IMR-90 (cell line): ENCODE results near the gene PIGZ. TPM values are rescaled to one million over a fixed set of nuclear protein-coding genes. Genes with fewer than 3 reads are reported as not detected.

Experiments
- ATAC-seq: fragments of 200-7000 bp; cut with Tn5 transposase; 2 replicates; pipeline ENCODE4 v1.9.1; 2020; ENCODE audit warnings: low read depth, mild to moderate bottlenecking, moderate library complexity
- BruUV-seq: library from RNA; stranded (reverse); fragments of 400-500 nt; replicated peaks from 2 replicates; lab custom pipeline; 2021; lab: Mats Ljungman, UMichigan
- CTCF ChIA-PET: fragments of 300-600 bp; formaldehyde crosslinking; extraction: SDS; loops from one replicate; lab custom pipeline; 2021; ENCODE audit warnings: antibody characterized with exemption; lab: Yijun Ruan, JAX
- POLR2A ChIA-PET: fragments of 300-600 bp; sonication (Branson Sonifier 250); formaldehyde crosslinking; loops from one replicate; lab custom pipeline; 2022; ENCODE audit warnings: antibody characterized with exemption; ENCODE audit not compliant: unreplicated experiment; lab: Charles Lee
- DNase-seq: peaks from one replicate; pipeline ENCODE4 v3.0.0; 2013
- H2AFZ ChIP-seq: replicated peaks from 2 replicates; pipeline ENCODE3; 2013; ENCODE audit warnings: low read length, mild to moderate bottlenecking; ENCODE audit not compliant: poor library complexity
- H2AK5ac ChIP-seq: 2 replicates; pipeline ENCODE4 v1.6.1; 2013; ENCODE audit warnings: low read depth, low read length, inconsistent platforms
- H2AK9ac ChIP-seq: replicated peaks from 2 replicates; pipeline ENCODE3; 2013; ENCODE audit warnings: mild to moderate bottlenecking, low read depth, low read length, moderate library complexity; ENCODE audit not compliant: poor library complexity
- H2BK120ac ChIP-seq: 2 replicates; pipeline ENCODE4 v1.6.1; 2013; ENCODE audit warnings: low read depth, low read length, inconsistent platforms
- H2BK15ac ChIP-seq: 3 replicates; pipeline ENCODE4 v1.6.1; 2013; ENCODE audit warnings: low read depth, low read length, inconsistent platforms
- H2BK20ac ChIP-seq: 2 replicates; pipeline ENCODE4 v1.6.1; 2013; ENCODE audit warnings: low read depth, mild to moderate bottlenecking, inconsistent platforms, low read length, moderate library complexity
- H2BK5ac ChIP-seq: 2 replicates; pipeline ENCODE4 v1.6.1; 2013; ENCODE audit warnings: mild to moderate bottlenecking, low read depth, low read length, inconsistent platforms; ENCODE audit not compliant: poor library complexity, severe bottlenecking
- H3K14ac ChIP-seq: replicated peaks from 2 replicates; pipeline ENCODE4 v1.6.1; 2013; ENCODE audit warnings: low read depth, low read length, inconsistent platforms
- H3K18ac ChIP-seq: 2 replicates; pipeline ENCODE4 v1.6.1; 2013; ENCODE audit warnings: low read depth, low read length, control low read depth
- H3K23ac ChIP-seq: 2 replicates; pipeline ENCODE4 v1.6.1; 2013; ENCODE audit warnings: low read depth, low read length, inconsistent platforms
- H3K27ac ChIP-seq: 2 replicates; pipeline ENCODE4 v1.5.1; 2013; ENCODE audit warnings: mild to moderate bottlenecking, control low read depth, low read length; ENCODE audit not compliant: insufficient read depth
- H3K27me3 ChIP-seq: 2 replicates; pipeline ENCODE4 v1.6.1; 2013; ENCODE audit warnings: low read length; ENCODE audit not compliant: control insufficient read depth, insufficient read depth
- H3K36me3 ChIP-seq: 2 replicates; pipeline ENCODE4 v1.6.1; 2013; ENCODE audit warnings: low read length, mixed read lengths; ENCODE audit not compliant: control insufficient read depth, insufficient read depth
- H3K4ac ChIP-seq: 2 replicates; pipeline ENCODE4 v1.6.1; 2013; ENCODE audit warnings: low read depth, low read length, inconsistent platforms
- H3K4me1 ChIP-seq: 2 replicates; pipeline ENCODE4 v1.6.1; 2013; ENCODE audit warnings: low read length, mixed read lengths; ENCODE audit not compliant: control insufficient read depth, insufficient read depth
- H3K4me2 ChIP-seq: 2 replicates; pipeline ENCODE4 v1.6.1; 2013; ENCODE audit warnings: low read depth, mild to moderate bottlenecking, control low read depth, low read length, moderate library complexity
- H3K4me3 ChIP-seq: 2 replicates; pipeline ENCODE4 v1.5.1; 2013; ENCODE audit warnings: low read depth, mild to moderate bottlenecking, control low read depth, low read length, moderate library complexity; ENCODE audit not compliant: insufficient read depth
- H3K56ac ChIP-seq: 2 replicates; pipeline ENCODE4 v1.6.1; 2013; ENCODE audit warnings: low read length, inconsistent platforms; ENCODE audit not compliant: insufficient read depth; ENCODE audit errors: extremely low read depth
- H3K79me1 ChIP-seq, 2 experiments: 2 replicates each; pipeline ENCODE4 v1.6.1; 2013; ENCODE audit warnings: low read length in 2 of 2, inconsistent platforms in 1 of 2, low read depth in 1 of 2
- H3K9ac ChIP-seq: 2 replicates; pipeline ENCODE4 v1.6.1; 2013; ENCODE audit warnings: low read depth, low read length, control low read depth
- H3K9me1 ChIP-seq: 2 replicates; pipeline ENCODE4 v1.6.1; 2013; ENCODE audit warnings: low read length, inconsistent platforms; ENCODE audit not compliant: insufficient read depth
- H3K9me3 ChIP-seq: 2 replicates; pipeline ENCODE4 v1.6.1; 2013; ENCODE audit warnings: low read length; ENCODE audit not compliant: control insufficient read depth, insufficient read depth
- H4K20me1 ChIP-seq: 2 replicates; pipeline ENCODE4 v1.6.1; 2013; ENCODE audit warnings: low read length, inconsistent platforms; ENCODE audit not compliant: insufficient read depth
- H4K5ac ChIP-seq: 2 replicates; pipeline ENCODE4 v1.6.1; 2013; ENCODE audit warnings: mild to moderate bottlenecking, low read depth, low read length, control low read depth
- H4K8ac ChIP-seq, 2 experiments: 2 replicates each; pipeline ENCODE4 v1.6.1; 2013; ENCODE audit warnings: low read depth in 2 of 2, low read length in 2 of 2, control low read depth in 1 of 2, inconsistent platforms in 1 of 2
- H4K91ac ChIP-seq: 2 replicates; pipeline ENCODE4 v1.6.1; 2013; ENCODE audit warnings: low read depth, low read length, inconsistent platforms; ENCODE audit not compliant: insufficient read depth
- BHLHE40 ChIP-seq: fragments of 150-350 bp; IDR thresholded peaks from 2 replicates; pipeline ENCODE4 v1.6.1; 2016; ENCODE audit warnings: mild to moderate bottlenecking, low read depth, low read length
- CEBPB ChIP-seq: IDR thresholded peaks from 2 replicates; pipeline ENCODE4 v1.6.1; 2012; ENCODE audit warnings: low read depth, low read length, improper control_type of control experiment
- CHD1 ChIP-seq: IDR thresholded peaks from 2 replicates; pipeline ENCODE4 v1.6.1; 2012; ENCODE audit warnings: low read depth, low read length, improper control_type of control experiment
- CTCF ChIP-seq: conservative IDR thresholded peaks from 2 replicates; pipeline ENCODE4 v1.5.1; 2012; ENCODE audit warnings: mild to moderate bottlenecking, low read depth, low read length, improper control_type of control experiment
- ELK1 ChIP-seq: fragments of 150-350 bp; IDR thresholded peaks from 2 replicates; pipeline ENCODE4 v1.6.1; 2016; ENCODE audit warnings: low read depth, mild to moderate bottlenecking, low read length, moderate library complexity, borderline replicate concordance
- FOS ChIP-seq: fragments of 150-350 bp; IDR thresholded peaks from 2 replicates; pipeline ENCODE4 v1.6.1; 2016; ENCODE audit warnings: low read depth, low read length
- MAFK ChIP-seq: IDR thresholded peaks from 2 replicates; pipeline ENCODE4 v1.6.1; 2012; ENCODE audit warnings: low read depth, low read length, improper control_type of control experiment
- MAZ ChIP-seq: IDR thresholded peaks from 2 replicates; pipeline ENCODE4 v1.6.1; 2012; ENCODE audit warnings: low read depth, mild to moderate bottlenecking, low read length, improper control_type of control experiment, moderate library complexity, borderline replicate concordance
- MXI1 ChIP-seq: IDR thresholded peaks from 2 replicates; pipeline ENCODE4 v1.6.1; 2012; ENCODE audit warnings: low read depth, mild to moderate bottlenecking, low read length, moderate library complexity, borderline replicate concordance
- NFE2L2 ChIP-seq: fragments of 150-350 bp; IDR thresholded peaks from 2 replicates; pipeline ENCODE4 v1.6.1; 2016; ENCODE audit warnings: low read depth, mild to moderate bottlenecking, low read length
- POLR2A ChIP-seq: IDR thresholded peaks from 2 replicates; pipeline ENCODE4 v1.6.1; 2012; ENCODE audit warnings: mild to moderate bottlenecking, low read depth, low read length
- RAD21 ChIP-seq: IDR thresholded peaks from 2 replicates; pipeline ENCODE4 v1.6.1; 2012; ENCODE audit warnings: low read length, improper control_type of control experiment
- RCOR1 ChIP-seq: IDR thresholded peaks from 2 replicates; pipeline ENCODE4 v1.6.1; 2012; ENCODE audit warnings: mild to moderate bottlenecking, low read length, improper control_type of control experiment; ENCODE audit not compliant: insufficient replicate concordance
- RFX5 ChIP-seq: IDR thresholded peaks from 2 replicates; pipeline ENCODE4 v1.8.0; 2012; ENCODE audit warnings: low read depth, mild to moderate bottlenecking, low read length, moderate library complexity
- SMC3 ChIP-seq: fragments of 150-350 bp; IDR thresholded peaks from 2 replicates; pipeline ENCODE4 v1.6.1; 2016; ENCODE audit warnings: low read depth, mild to moderate bottlenecking, antibody characterized with exemption, low read length, moderate library complexity
- WGBS, 2 experiments: methylation state at CpG; one replicate each; pipeline versions ENCODE4 v1.1.5 to v1.1.7; 2013; ENCODE audit warnings: missing lambda C conversion rate in 2 of 2; ENCODE audit not compliant: insufficient read length in 1 of 2; ENCODE audit errors: extremely low coverage in 2 of 2; 5-methylcytosine and 5-hydroxymethylcytosine counted together
- dilution Hi-C: fragments of 300-500 bp; cut with HindIII; formaldehyde crosslinking; loops from one replicate; pipeline ENCODE4 v1.14.3; 2018; ENCODE audit warnings: low sequenced_read_pairs; ENCODE audit not compliant: unreplicated experiment
- in situ Hi-C: fragments of 300-500 bp; cut with MboI; formaldehyde crosslinking; loops from 3 replicates; pipeline ENCODE4 v1.14.3; 2019; ENCODE audit warnings: low sequenced_read_pairs, inconsistent platforms, mixed read lengths
- intact Hi-C: fragments of 100-400 bp; cut with micrococcal nuclease; formaldehyde crosslinking; loops from 2 replicates; pipeline ENCODE4 v1.10.0; 2022
- polyA plus RNA-seq, 3 experiments: library from polyadenylated mRNA; depleted of rRNA; stranded (reverse); fragments of >200 nt; gene quantifications; 2 replicates each; pipeline ENCODE4 v1.2.3, GENCODE V29; 2012; ENCODE audit warnings: low replicate concordance in 1 of 3
- total RNA-seq: library from RNA; depleted of rRNA; stranded (reverse); fragments of >200 nt; gene quantifications from 2 replicates; pipeline ENCODE4 v1.2.3, GENCODE V29; 2012
- TF ChIP-seq, protein P1 (sequence below): fragments of 150-350 bp; IDR thresholded peaks from 2 replicates; pipeline ENCODE4 v1.6.1; 2017; ENCODE audit warnings: mild to moderate bottlenecking, antibody characterized with exemption, low read length, low read depth

The PIGZ gene
- total and polyA plus RNA-seq, 2 of the 4 experiments (the other 2 are of a cell fraction): 0.18 to 0.86 TPM

DNA sequence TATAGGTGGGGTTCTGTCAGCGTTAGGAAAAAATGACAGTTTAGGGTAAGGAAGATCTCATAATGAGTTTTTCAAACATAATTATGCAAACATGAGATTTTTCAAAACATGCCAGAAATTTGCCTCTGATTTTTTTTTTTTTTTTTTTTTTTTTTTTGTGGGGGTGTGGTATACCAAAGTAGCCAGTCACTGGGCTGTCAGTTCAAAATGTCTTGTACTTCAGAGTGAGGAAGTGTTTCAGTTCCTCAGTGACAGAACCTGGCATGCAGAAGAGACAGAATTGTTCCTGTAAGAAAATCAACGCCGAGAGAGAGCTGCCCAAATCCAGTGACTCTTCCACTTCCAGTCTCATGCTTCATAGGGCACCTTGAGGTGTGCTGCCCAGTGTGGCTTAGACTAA is 36.0 kb downstream of the PIGZ start:
- H2AK5ac ChIP-seq: no peak overlapping the region
- no peak overlapping the region for H2AFZ ChIP-seq
- no peak overlapping the region for H2BK5ac ChIP-seq
- H3K27ac ChIP-seq: no peak overlapping the region
- no peak overlapping the region for H3K4me3 ChIP-seq
- BruUV-seq: no TSS peak
- no peak overlapping the region for H2AK9ac ChIP-seq
- no peak for TF ChIP-seq MAFK
- no peak for TF ChIP-seq CEBPB
- no peak for TF ChIP-seq FOS
- TF ChIP-seq BHLHE40: no peak
- TF ChIP-seq RAD21: no peak
- TF ChIP-seq ELK1: no peak
- no peak for TF ChIP-seq RCOR1
- TF ChIP-seq RFX5: no peak
- TF ChIP-seq MXI1: no peak
- no peak for TF ChIP-seq POLR2A
- TF ChIP-seq SMC3: no peak
- TF ChIP-seq CTCF: no peak
- TF ChIP-seq MAZ: no peak
- no peak for TF ChIP-seq CHD1
- TF ChIP-seq, protein P1, sequence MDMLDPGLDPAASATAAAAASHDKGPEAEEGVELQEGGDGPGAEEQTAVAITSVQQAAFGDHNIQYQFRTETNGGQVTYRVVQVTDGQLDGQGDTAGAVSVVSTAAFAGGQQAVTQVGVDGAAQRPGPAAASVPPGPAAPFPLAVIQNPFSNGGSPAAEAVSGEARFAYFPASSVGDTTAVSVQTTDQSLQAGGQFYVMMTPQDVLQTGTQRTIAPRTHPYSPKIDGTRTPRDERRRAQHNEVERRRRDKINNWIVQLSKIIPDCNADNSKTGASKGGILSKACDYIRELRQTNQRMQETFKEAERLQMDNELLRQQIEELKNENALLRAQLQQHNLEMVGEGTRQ: no peak
- TF ChIP-seq NFE2L2: no peak
- peaks cover 48% of the 10 kb centered on the region for H3K36me3 ChIP-seq
- H3K79me1 ChIP-seq: peaks cover 15 to 16% of the 10 kb centered on the region in 2 experiments
- no peak overlapping the region for H2BK15ac ChIP-seq
- in situ Hi-C loops (no loop called here), intact Hi-C loops (no loop called here), dilution Hi-C loops (no loop called here)
- H2BK20ac ChIP-seq: no peak overlapping the region
- H3K4me1 ChIP-seq: no peaks in the 10 kb centered on the region
- WGBS, 2 experiments: no CpG with 5 or more reads among the region's 3 CpGs
- no peak overlapping the region for H4K8ac ChIP-seq
- no peak overlapping the region for H4K91ac ChIP-seq
- no peaks in the 10 kb centered on the region for H4K20me1 ChIP-seq
- ATAC-seq: no peak
- no peak overlapping the region for H3K14ac ChIP-seq
- no peak overlapping the region for H3K18ac ChIP-seq
- H3K9me1 ChIP-seq: no peaks in the 10 kb centered on the region; the same call in 1 of the 2 replicates
- H3K27me3 ChIP-seq: no peaks in the 10 kb centered on the region
- H3K23ac ChIP-seq: no peak overlapping the region
- no peak overlapping the region for H3K9ac ChIP-seq
- ChIA-PET CTCF (no interaction called here), POLR2A (interaction anchor here (0.7 kb wide), 1 partner anchor 10 kb away, joined by 20 read pairs; no protein-coding TSS in a partner anchor)
- DNase-seq: no peak
- no peaks in the 10 kb centered on the region for H3K9me3 ChIP-seq
- H3K4me2 ChIP-seq: no peak overlapping the region
- no peak overlapping the region for H3K4ac ChIP-seq
- H2BK120ac ChIP-seq: no peak overlapping the region
- no peak overlapping the region for H4K5ac ChIP-seq
- no peak overlapping the region for H3K56ac ChIP-seq
